ENCODE measurements around the gene FAM216A. TPM values are rescaled to one million over a fixed set of nuclear protein-coding genes. Genes with fewer than 3 reads are reported as not detected.
"Not testable (repeated sequence)": the region's sequence is repeated elsewhere in the genome, so short reads cannot be mapped to it uniquely, and the experiment has no call there.

FAM216A gene
- total RNA-seq, 4 donors from 2014 or later: 2.6 to 10.1 (median 5.5) TPM

DNA sequence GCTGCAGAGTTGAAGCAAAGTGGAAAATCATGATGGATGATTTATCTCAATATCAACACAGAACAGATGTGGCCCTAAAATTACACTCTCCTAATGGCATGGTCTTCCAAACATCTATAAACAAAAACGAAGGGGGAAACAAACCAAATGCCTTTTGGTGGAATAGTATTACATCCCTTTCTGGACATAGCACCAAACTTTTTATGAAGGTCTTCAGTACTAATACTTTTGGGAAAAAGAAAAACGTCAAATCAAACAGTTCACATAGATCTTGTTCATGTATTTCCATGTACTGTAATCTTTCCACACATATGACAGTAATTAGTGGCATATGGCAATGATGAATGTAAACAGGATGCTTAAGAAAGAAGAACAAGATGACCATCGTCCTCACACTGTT, 42.2 kb upstream of the FAM216A start:
- intact Hi-C loops (cut with DNase I): no loop called here
- DNase-seq: no peak
- Histone ChIP-seq H3K36me3 (no peaks in the 10 kb centered on the region), H3K9me3 (no peaks in the 10 kb centered on the region), H3K27me3 (no peaks in the 10 kb centered on the region), H3K4me1 (no peaks in the 10 kb centered on the region), H3K4me3 (replicated peaks in 1 of 3) (no peak overlapping the region), H3K27ac (no peak overlapping the region)
- 57 to 61% methylated on average over 3 of the region's 3 CpGs for WGBS, 2 donors
- no peak for TF ChIP-seq POLR2A (IDR thresholded peaks at IDR 0.05)
- TF ChIP-seq, protein P1, sequence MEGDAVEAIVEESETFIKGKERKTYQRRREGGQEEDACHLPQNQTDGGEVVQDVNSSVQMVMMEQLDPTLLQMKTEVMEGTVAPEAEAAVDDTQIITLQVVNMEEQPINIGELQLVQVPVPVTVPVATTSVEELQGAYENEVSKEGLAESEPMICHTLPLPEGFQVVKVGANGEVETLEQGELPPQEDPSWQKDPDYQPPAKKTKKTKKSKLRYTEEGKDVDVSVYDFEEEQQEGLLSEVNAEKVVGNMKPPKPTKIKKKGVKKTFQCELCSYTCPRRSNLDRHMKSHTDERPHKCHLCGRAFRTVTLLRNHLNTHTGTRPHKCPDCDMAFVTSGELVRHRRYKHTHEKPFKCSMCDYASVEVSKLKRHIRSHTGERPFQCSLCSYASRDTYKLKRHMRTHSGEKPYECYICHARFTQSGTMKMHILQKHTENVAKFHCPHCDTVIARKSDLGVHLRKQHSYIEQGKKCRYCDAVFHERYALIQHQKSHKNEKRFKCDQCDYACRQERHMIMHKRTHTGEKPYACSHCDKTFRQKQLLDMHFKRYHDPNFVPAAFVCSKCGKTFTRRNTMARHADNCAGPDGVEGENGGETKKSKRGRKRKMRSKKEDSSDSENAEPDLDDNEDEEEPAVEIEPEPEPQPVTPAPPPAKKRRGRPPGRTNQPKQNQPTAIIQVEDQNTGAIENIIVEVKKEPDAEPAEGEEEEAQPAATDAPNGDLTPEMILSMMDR (IDR thresholded peaks at IDR 0.05): no peak

DNA sequence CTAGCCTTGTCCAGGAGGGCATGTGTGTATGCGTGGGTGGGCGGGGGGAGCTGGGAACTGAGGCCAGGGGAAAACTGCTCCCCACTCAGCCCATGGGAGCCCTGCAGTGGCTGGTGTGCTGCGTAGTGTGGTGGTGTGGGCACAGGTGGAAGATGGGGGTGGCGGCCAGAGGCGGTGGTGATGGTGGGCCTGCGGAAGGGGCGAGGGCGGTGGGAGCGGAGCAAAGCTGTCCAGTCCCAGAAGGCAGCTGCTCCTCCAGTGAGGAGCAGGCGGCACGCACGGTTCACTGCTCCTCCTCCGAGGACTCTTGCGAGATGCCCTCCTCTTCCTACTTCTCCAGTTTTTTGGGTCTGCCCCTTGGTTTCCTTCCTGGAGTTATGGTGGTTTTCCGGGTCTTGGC, 39.0 kb upstream of the FAM216A start:
- H3K9me3 ChIP-seq; H3K36me3 ChIP-seq; H3K27me3 ChIP-seq; H3K4me1 ChIP-seq; H3K4me3 ChIP-seq (replicated peaks in 1 of 3); DNase-seq; H3K27ac ChIP-seq: not testable (repeated sequence)
- intact Hi-C loops (cut with DNase I): loop anchor here (5.0 kb wide), 1 partner anchor 327 kb away; no protein-coding TSS in a partner anchor
- WGBS, 2 donors: 87 to 89% methylated on average over 15 of the region's 15 CpGs

DNA sequence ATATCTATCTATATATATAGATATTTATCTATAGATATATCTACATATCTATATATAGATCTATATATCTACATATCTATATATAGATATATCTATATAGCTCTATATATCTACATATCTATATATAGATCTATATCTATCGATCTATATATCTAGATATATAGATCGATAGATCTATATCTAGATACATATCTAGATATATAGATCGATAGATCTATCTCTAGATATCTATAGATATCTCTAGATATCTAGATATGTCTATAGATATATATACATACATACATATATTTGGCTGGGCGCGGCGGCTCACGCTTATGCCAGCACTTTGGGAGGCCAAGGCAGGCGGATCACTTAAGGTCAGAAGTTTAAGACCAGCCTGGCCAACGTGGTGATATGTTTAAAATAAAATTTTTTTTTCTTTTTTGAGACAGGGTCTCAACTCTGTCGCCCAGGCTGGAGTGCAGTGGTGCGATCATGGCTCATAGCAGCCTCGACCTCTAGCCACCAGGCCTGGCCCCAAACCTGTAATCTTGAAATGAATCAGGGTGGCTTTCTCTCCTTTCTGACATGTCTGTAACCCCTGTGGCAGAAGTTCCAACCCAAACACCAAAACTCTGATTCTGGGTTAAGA, 36.6 kb upstream of the FAM216A start:
- no peak for TF ChIP-seq POLR2A (IDR thresholded peaks at IDR 0.05)
- TF ChIP-seq, protein P1 (IDR thresholded peaks at IDR 0.05): no peak
- H3K4me3 ChIP-seq (replicated peaks in 1 of 3): peak overlapping the region in 1 of 3 donors; percentile 32
- peaks cover 22 to 26% of the 10 kb centered on the region in 2 donors for H3K36me3 ChIP-seq
- H3K27me3 ChIP-seq: no peaks in the 10 kb centered on the region
- WGBS, 2 donors: 90 to 91% methylated on average over 12 of the region's 12 CpGs
- intact Hi-C loops (cut with DNase I): loop anchor here (5.0 kb wide), 1 partner anchor 330 kb away; no protein-coding TSS in a partner anchor
- H3K9me3 ChIP-seq: no peaks in the 10 kb centered on the region
- H3K27ac ChIP-seq: no peak overlapping the region
- no peaks in the 10 kb centered on the region for H3K4me1 ChIP-seq
- no peak for DNase-seq

DNA sequence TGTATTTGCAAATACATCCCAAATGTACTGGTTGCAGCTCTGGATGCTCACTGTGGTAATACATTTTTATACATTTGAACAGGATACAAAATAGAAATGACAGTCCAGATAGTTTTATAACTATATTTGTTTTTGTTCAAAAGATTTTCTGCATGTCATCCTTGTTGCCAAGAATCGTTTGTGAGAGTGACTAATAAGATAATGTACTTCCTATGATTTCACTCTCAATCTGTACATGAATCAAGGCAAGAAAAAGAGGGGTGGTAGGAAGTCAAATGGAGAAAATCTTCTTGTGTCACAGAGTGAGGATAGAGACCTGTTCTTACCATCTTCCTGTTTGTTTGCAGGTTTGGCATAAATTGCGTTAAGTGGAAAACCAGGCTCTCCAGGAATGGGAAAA, 32.4 kb upstream of the FAM216A start:
- Histone ChIP-seq H3K27me3 (no peaks in the 10 kb centered on the region), H3K4me1 (no peaks in the 10 kb centered on the region), H3K36me3 (peaks cover 49 to 50% of the 10 kb centered on the region in 2 donors), H3K27ac (no peak overlapping the region), H3K4me3 (replicated peaks in 1 of 3) (no peak overlapping the region), H3K9me3 (no peaks in the 10 kb centered on the region)
- WGBS, 2 donors: 66 to 69% methylated on average over 2 of the region's 2 CpGs
- intact Hi-C loops (cut with DNase I): no loop called here
- no peak for DNase-seq
- TF ChIP-seq, protein P1 (IDR thresholded peaks at IDR 0.05): no peak
- TF ChIP-seq POLR2A (IDR thresholded peaks at IDR 0.05): no peak

DNA sequence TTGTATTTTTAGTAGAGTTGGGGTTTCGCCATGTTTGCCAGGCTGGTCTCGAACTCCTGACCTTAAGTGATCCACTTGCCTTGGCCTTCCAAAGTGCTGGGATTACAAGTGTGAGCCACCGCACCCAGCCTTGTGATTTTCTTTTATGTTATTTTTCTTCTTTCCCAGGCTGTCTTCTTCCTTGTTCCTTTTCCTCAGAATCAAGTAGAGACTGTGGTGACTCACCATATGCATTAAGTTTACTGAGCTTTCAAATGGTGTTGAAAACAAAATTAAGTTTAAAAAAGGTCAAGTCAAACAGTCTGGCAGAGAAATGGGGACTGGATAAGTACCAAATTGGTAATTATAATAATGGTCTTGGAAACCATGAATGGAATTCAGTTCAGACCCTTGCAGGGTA, 24.2 kb upstream of the FAM216A start:
- 94 to 96% methylated on average over 3 of the region's 3 CpGs for WGBS, 2 donors
- H3K36me3 ChIP-seq: peaks cover 27 to 38% of the 10 kb centered on the region in 2 donors

More for the DNA sequence above, 24.2 kb upstream of the FAM216A start:
- Histone ChIP-seq H3K9me3 (no peaks in the 10 kb centered on the region), H3K27ac (no peak overlapping the region), H3K4me1 (peaks cover 7 to 12% of the 10 kb centered on the region in 2 donors), H3K4me3 (replicated peaks in 1 of 3) (no peak overlapping the region), H3K27me3 (no peaks in the 10 kb centered on the region)
- DNase-seq: no peak
- intact Hi-C loops (cut with DNase I): no loop called here
- TF ChIP-seq, protein P1 (IDR thresholded peaks at IDR 0.05): no peak
- TF ChIP-seq POLR2A (IDR thresholded peaks at IDR 0.05): no peak

Measured in thyroid gland (tissue), 4 donors.